K562 (cell line): Measurements from ENCODE around the gene ARID3A. TPM values are rescaled to one million over a fixed set of nuclear protein-coding genes. Genes with fewer than 3 reads are reported as not detected.

Experiments used
- BMI1 ChIP-seq: fragments of 150-350 bp; IDR thresholded peaks from 2 replicates; pipeline ENCODE4 v1.6.1; 2014; ENCODE audit warnings: low read length
- CREB1 ChIP-seq, 2 experiments: sonication (generic) in 1 of 2; formaldehyde crosslinking in 1 of 2; IDR thresholded peaks; 2 replicates each; pipeline versions ENCODE4 v1.6.1 to v1.8.0; 2012 to 2022; ENCODE audit warnings: inconsistent platforms in 1 of 2, mild to moderate bottlenecking in 1 of 2, missing genetic modification reagents in 1 of 2, moderate library complexity in 1 of 2
- DEAF1 ChIP-seq: fragments of 450-650 bp; formaldehyde crosslinking; IDR thresholded peaks from 2 replicates; pipeline ENCODE4 v1.4.0; 2020; ENCODE audit warnings: mild to moderate bottlenecking, moderate library complexity
- ETV5 ChIP-seq: sonication (generic); formaldehyde crosslinking; IDR thresholded peaks from 2 replicates; pipeline ENCODE4 v1.4.0; 2020; ENCODE audit warnings: low read depth, mild to moderate bottlenecking, missing genetic modification reagents
- GATAD2B ChIP-seq: fragments of 450-650 bp; IDR thresholded peaks from 2 replicates; pipeline ENCODE4 v1.6.1; 2017; ENCODE audit warnings: mild to moderate bottlenecking, borderline replicate concordance
- GMEB1 ChIP-seq: fragments of 250-450 bp; sonication (Bioruptor Pico); IDR thresholded peaks from 2 replicates; pipeline ENCODE4 v1.4.0; 2020; ENCODE audit warnings: mild to moderate bottlenecking
- MCM7 ChIP-seq, 2 experiments: fragments of 450-650 bp; IDR thresholded peaks; 2 replicates each; pipeline ENCODE4 v1.6.1; 2016 to 2018
- NR4A1 ChIP-seq, 2 experiments: fragments of 250-450 bp in 1 of 2; fragments of 450-650 bp in 1 of 2; sonication (Bioruptor Pico) in 1 of 2; IDR thresholded peaks; 2 replicates each; pipeline versions ENCODE4 v1.4.0 to v1.6.1; 2016 to 2020; ENCODE audit warnings: mild to moderate bottlenecking in 2 of 2, missing compliant biosample characterization in 1 of 2, missing genetic modification characterization in 1 of 2, moderate library complexity in 1 of 2
- SMAD4 ChIP-seq: fragments of 250-450 bp; sonication (Bioruptor Pico); conservative IDR thresholded peaks from 2 replicates; pipeline ENCODE4 v1.8.0; 2021; ENCODE audit warnings: inconsistent platforms, mild to moderate bottlenecking, moderate library complexity
- SNAPC5 ChIP-seq: fragments of 250-450 bp; sonication (Bioruptor Pico); IDR thresholded peaks from 2 replicates; pipeline ENCODE4 v1.8.0; 2021; ENCODE audit warnings: moderate library complexity, mild to moderate bottlenecking, inconsistent platforms
- TBP ChIP-seq: optimal IDR thresholded peaks from 2 replicates; pipeline ENCODE3; 2011; ENCODE audit warnings: low read depth, low read length, improper control_type of control experiment
- TRIM28 ChIP-seq: fragments of 450-650 bp; IDR thresholded peaks from 2 replicates; pipeline ENCODE4 v1.6.1; 2017
- ZBTB12 ChIP-seq: fragments of 250-450 bp; sonication (Bioruptor Pico); IDR thresholded peaks from 2 replicates; pipeline ENCODE4 v1.4.0; 2020
- ZFX ChIP-seq: sonication (generic); formaldehyde crosslinking; IDR thresholded peaks from 2 replicates; pipeline ENCODE4 v1.8.0; 2022; ENCODE audit warnings: mild to moderate bottlenecking, missing genetic modification reagents, moderate library complexity
- ZNF239 ChIP-seq: fragments of 250-450 bp; sonication (Bioruptor Pico); IDR thresholded peaks from 2 replicates; pipeline ENCODE4 v1.4.0; 2020; ENCODE audit warnings: mild to moderate bottlenecking
- polyA plus RNA-seq, 8 experiments: library from polyadenylated mRNA; depleted of rRNA in 4 of 8; stranded (reverse) in 5 of 8; unstranded in 3 of 8; fragments of >200 nt; fragmentation: Nextera tagmentation in 2 of 8; fragmentation: Illumina TruSeq in 1 of 8; extraction: Ambion mirVana in 2 of 8; extraction: Trizol in 1 of 8; gene quantifications; 2 replicates each; pipeline versions ENCODE4 v1.2.1 to v1.2.3, GENCODE V29; 2011 to 2014; ENCODE audit warnings: inconsistent platforms in 1 of 8, missing spikeins in 1 of 8
- total RNA-seq, 7 experiments: library from RNA; depleted of rRNA in 6 of 7; stranded (reverse); fragments of >200 nt in 6 of 7; fragmentation: Illumina TruSeq in 2 of 7; extraction: Trizol in 2 of 7; gene quantifications; 2 replicates each; pipeline versions ENCODE4 v1.2.1 to v1.2.3, GENCODE V29; 2011 to 2021; ENCODE audit warnings: low replicate concordance in 1 of 7

ARID3A gene
- total and polyA plus RNA-seq, 9 of the 15 experiments (the other 6 are each of a cell fraction or from before 2014, with no cell fraction given): 1.4 to 118 (median 31.2) TPM

- TF ChIP-seq GMEB1 (0 out of 2 replicates have a peak, but pooled peaks have one; percentile 43), ZNF239 (0 out of 2 replicates have a peak, but pooled peaks have one; percentile 32), SMAD4 (CRISPR knock-in tag) (peak; percentile 73), ZBTB12 (CRISPR knock-in tag) (peak; percentile 48; the same call in 1 of the 2 replicates), TBP (no peak), BMI1 (no peak), DEAF1 (peak; percentile 22; the same call in 1 of the 2 replicates), SNAPC5 (CRISPR knock-in tag) (no peak), ETV5 (CRISPR knock-in tag) (peak; percentile 74; the same call in 1 of the 2 replicates), ZFX (CRISPR knock-in tag) (peak; percentile 58), MCM7 (IDR thresholded peaks at IDR 0.05) (no peak), GATAD2B (peak; percentile 41; the same call in 1 of the 2 replicates), CREB1 (IDR thresholded peaks at IDR 0.05) (no peak), CREB1 (CRISPR knock-in tag; IDR thresholded peaks at IDR 0.05) (peak; percentile 55; the same call in 1 of the 2 replicates), TRIM28 (no peak), NR4A1 (CRISPR knock-in tag; IDR thresholded peaks at IDR 0.05) (no peak), NR4A1 (tag; IDR thresholded peaks at IDR 0.05) (no peak)
Measured at GRCh38 chr19:925087-925525, 729 bp upstream of the ARID3A start (continued).
